GM18951 (cell line): ENCODE measurements around the gene SLC25A10.
"Not testable (repeated sequence)": the region's sequence is repeated elsewhere in the genome, so short reads cannot be mapped to it uniquely, and the experiment has no call there.

Experiments
- POLR2A ChIP-seq: IDR thresholded peaks from 4 replicates; pipeline ENCODE4 v1.6.1; 2011; ENCODE audit warnings: mild to moderate bottlenecking; ENCODE audit not compliant: insufficient read length, insufficient read depth; ENCODE audit errors: extremely low read depth
- in situ Hi-C: fragments of 300-500 bp; cut with MboI; formaldehyde crosslinking; loops from one replicate; pipeline ENCODE4 v1.12.0; 2022; ENCODE audit warnings: low sequenced_read_pairs, mixed read lengths, inconsistent platforms; ENCODE audit not compliant: unreplicated experiment

SLC25A10 gene, protein sequence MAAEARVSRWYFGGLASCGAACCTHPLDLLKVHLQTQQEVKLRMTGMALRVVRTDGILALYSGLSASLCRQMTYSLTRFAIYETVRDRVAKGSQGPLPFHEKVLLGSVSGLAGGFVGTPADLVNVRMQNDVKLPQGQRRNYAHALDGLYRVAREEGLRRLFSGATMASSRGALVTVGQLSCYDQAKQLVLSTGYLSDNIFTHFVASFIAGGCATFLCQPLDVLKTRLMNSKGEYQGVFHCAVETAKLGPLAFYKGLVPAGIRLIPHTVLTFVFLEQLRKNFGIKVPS

GRCh38 chr17:81711814-81712467, at the start of gene SLC25A10:
Gene SLC25A10 (plus strand): TSS chr17:81712284. CDS start chr17:81712427, 143 bp downstream.
- in situ Hi-C loops: no loop called here
- no peak for TF ChIP-seq POLR2A

GRCh38 chr17:81664051-81664470, 48.0 kb upstream of the SLC25A10 start:
- no peak for TF ChIP-seq POLR2A
- in situ Hi-C loops: no loop called here

GRCh38 chr17:81665205-81666091, 46.6 kb upstream of the SLC25A10 start:
- in situ Hi-C loops: no loop called here
- no peak for TF ChIP-seq POLR2A

GRCh38 chr17:81666092-81666341, 46.1 kb upstream of the SLC25A10 start:
- TF ChIP-seq POLR2A: no peak
- in situ Hi-C loops: no loop called here

- peak; percentile 97 for TF ChIP-seq POLR2A
- in situ Hi-C loops: no loop called here
Measured at GRCh38 chr17:81666342-81667191, 45.5 kb upstream of the SLC25A10 start, which contains the start of the genes CCDC137 and OXLD1. Gene CCDC137 (plus strand): TSS chr17:81666737. CDS start chr17:81666767, 30 bp downstream. Gene OXLD1 (minus strand): TSS chr17:81666605. CDS start chr17:81666577, 28 bp downstream.

GRCh38 chr17:81667754-81668153, 44.3 kb upstream of the SLC25A10 start:
- in situ Hi-C loops: no loop called here
- no peak for TF ChIP-seq POLR2A

DNA sequence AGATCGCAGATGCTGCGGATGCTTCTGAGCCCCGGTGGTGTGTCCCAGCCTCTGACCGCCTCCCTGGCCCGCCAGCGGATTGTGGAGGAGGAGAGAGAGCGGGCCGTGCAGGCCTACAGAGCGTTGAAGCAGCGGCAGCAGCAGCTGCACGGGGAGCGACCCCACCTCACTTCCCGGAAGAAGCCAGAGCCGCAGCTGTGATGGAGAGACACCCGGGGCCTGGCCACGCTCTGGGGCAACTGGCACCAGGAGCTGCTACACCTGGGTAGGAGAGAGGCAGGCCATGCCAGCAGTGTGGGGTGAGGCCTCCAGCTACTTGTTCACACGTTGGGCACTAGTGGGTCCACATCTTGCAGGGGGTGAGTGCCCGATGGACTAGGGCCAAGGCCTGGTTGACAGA, 39.6 kb upstream of the SLC25A10 start:
- no peak for TF ChIP-seq POLR2A
- in situ Hi-C loops: no loop called here

DNA sequence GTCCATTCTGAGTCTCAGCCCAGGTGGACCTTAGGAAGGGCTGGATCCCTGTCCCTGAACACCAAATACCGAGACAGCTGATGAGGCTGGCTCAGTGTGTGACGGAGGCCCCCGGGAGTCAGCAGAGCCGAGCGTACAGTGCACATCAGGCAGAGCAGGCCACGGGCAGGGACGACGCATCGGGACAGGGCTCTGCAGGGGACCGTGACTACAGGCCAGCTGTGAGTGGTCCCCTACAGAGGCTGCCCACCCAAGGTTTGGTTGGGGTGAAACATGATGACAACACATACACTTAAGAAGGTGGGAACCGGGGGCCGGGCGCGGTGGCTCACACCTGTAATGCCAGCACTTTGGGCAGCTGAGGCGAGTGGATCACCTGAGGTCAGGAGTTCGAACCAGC, 39.1 kb upstream of the SLC25A10 start:
- no peak for TF ChIP-seq POLR2A
- in situ Hi-C loops: no loop called here

- in situ Hi-C loops: no loop called here
- TF ChIP-seq POLR2A: no peak
Measured at GRCh38 chr17:81673561-81674258, 38.4 kb upstream of the SLC25A10 start.

GRCh38 chr17:81675515-81676221, 36.4 kb upstream of the SLC25A10 start:
- in situ Hi-C loops: not testable (repeated sequence)

- no peak for TF ChIP-seq POLR2A
- in situ Hi-C loops: no loop called here
Measured at GRCh38 chr17:81676906-81677305, 35.2 kb upstream of the SLC25A10 start.

DNA sequence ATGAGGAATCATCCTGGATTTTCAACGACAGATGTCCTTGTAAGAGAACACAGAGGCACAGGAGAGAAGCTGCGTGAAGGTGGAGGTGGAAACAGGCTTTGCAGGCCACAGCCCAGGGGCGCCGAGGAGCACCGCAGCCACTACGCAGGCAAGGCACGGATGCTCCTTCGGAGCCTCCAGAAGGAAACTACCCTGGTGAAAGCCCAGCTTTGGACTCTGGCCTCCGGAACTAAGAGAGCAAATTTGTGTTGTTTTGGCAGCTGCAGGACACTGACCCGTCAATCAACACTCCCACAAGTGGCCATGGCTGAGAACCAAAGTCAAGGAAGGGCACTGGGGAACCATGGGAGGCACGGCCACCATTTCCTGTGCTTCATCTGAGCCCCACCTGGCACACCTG, 31.9 kb upstream of the SLC25A10 start:
- no peak for TF ChIP-seq POLR2A
- in situ Hi-C loops: no loop called here
